Stimulated activated memory B cell treated with anti-CD40 and anti-IgM and Interleukin-4, amounts not matched to agents 10 μg/mL and 1 μg/mL and 100 μg/mL, for 72 hours (primary cell): ENCODE results near the gene SFXN3.

Experiments
- ATAC-seq: fragments of 150-1000 bp; cut with Tn5 transposase; 2 replicates; pipeline ENCODE4 v1.10.0; 2021
- H3K27ac Mint-ChIP-seq: one replicate; pipeline ENCODE4 v1.8.0; 2022; ENCODE audit warnings: mild to moderate bottlenecking, mixed read lengths
- H3K27me3 Mint-ChIP-seq: one replicate; pipeline ENCODE4 v1.8.0; 2022; ENCODE audit warnings: mixed read lengths
- H3K36me3 Mint-ChIP-seq: one replicate; pipeline ENCODE4 v1.8.0; 2022; ENCODE audit warnings: mixed read lengths
- H3K4me1 Mint-ChIP-seq: one replicate; pipeline ENCODE4 v1.8.0; 2022; ENCODE audit warnings: mixed read lengths
- H3K4me3 Mint-ChIP-seq: one replicate; pipeline ENCODE4 v1.8.0; 2022; ENCODE audit warnings: mild to moderate bottlenecking, moderate library complexity, mixed read lengths
- H3K9me3 Mint-ChIP-seq: one replicate; pipeline ENCODE4 v1.8.0; 2022; ENCODE audit warnings: mixed read lengths

SFXN3 gene

GRCh38 chr10:101031128-101031795 lies at the start of gene SFXN3, which contains the start of gene PDZD7:
Gene SFXN3 (plus strand): TSS chr10:101031234. CDS start chr10:101034695, 3,461 bp downstream.
Gene PDZD7 (minus strand): TSS chr10:101031129. CDS start chr10:101030219, 910 bp downstream.
- Mint-ChIP-seq H3K4me3 (peak within 1 kb of the TSS; percentile 90), H3K4me1 (peaks cover 23% of the 10 kb centered on the region), H3K27ac (peak within 1 kb of the TSS; percentile 63), H3K36me3 (peaks cover 5% of the 10 kb centered on the region), H3K27me3 (peaks cover 33% of the 10 kb centered on the region), H3K9me3 (no peaks in the 10 kb centered on the region)
- ATAC-seq: peak; percentile 95

DNA sequence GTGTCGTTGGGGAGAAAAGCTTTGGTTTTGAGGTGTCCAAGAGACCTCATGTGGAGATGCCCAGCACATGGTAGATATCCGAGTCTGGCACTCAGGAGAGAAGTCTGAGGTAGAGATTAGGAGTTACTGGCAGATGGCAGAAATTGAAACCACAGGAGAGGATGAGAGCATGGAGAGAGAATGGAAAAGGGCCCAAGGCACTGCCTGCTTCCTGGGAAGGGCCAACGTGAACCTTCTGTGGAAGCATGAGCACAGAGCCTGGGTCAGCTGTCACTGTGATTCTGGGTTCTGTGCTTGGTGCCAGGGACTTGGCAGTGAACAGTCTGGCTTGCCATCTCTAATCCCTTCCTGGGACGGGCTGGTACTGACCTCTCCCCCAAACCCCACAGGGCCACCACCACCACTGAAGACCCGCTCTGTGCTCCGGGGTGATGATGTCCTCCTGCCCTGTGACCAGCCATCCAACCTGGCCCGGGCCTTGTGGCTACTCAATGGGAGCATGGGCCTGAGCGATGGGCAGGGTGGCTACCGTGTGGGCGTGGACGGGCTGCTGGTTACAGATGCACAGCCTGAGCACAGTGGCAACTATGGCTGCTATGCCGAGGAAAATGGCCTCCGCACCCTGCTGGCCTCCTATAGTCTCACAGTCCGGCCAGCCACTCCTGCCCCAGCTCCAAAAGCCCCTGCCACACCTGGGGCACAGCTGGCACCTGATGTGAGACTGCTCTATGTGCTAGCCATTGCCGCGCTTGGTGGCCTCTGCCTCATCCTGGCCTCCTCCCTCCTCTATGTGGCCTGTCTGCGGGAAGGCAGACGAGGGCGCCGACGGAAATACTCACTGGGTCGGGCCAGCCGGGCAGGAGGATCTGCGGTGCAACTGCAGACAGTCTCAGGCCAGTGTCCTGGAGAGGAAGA lies 47.9 kb upstream of the SFXN3 start:
- Mint-ChIP-seq H3K27me3 (no peaks in the 10 kb centered on the region), H3K4me1 (peaks cover 29% of the 10 kb centered on the region), H3K36me3 (peaks cover 52% of the 10 kb centered on the region), H3K9me3 (no peaks in the 10 kb centered on the region), H3K4me3 (no peak overlapping the region), H3K27ac (no peak overlapping the region)
- ATAC-seq: no peak

DNA sequence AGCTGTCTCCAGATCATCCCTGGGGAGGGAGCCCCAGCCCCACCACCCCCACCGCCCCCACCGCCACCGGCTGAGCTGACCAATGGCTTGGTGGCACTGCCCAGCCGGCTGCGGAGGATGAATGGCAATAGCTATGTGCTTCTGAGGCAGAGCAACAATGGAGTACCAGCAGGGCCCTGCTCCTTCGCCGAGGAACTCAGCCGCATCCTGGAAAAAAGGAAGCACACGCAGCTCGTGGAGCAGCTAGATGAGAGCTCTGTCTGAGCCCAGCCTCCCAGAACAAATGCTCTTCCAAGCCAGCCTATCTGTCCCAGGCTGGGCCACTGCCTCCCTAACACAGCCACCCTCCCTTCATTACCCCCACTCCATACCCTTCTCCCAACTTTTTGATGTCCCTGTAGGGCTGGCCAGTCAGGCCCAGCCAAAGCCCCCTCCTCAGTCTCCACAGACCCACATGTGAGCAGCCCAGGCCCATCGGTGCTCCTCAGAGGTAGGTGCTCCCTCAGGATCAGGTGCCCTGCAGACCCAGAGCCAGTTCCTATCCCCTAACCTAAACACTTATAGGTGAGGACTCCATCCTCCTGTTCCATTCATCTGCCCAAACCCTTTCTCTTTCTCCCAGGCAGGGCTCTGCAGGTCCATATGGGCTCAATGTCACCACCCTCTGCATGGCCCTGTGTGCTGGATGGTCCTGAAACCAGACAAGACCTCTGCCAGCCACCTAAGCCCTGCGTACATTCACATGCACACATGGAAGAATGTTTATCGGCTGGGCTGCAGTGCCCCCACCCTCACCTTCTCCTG lies 47.0 kb upstream of the SFXN3 start:
- Mint-ChIP-seq H3K4me3 (no peak overlapping the region), H3K9me3 (no peaks in the 10 kb centered on the region), H3K27me3 (no peaks in the 10 kb centered on the region), H3K36me3 (peaks cover 50% of the 10 kb centered on the region), H3K27ac (no peak overlapping the region), H3K4me1 (peaks cover 29% of the 10 kb centered on the region)
- no peak for ATAC-seq

- no peak overlapping the region for H3K27ac Mint-ChIP-seq
- no peaks in the 10 kb centered on the region for H3K27me3 Mint-ChIP-seq
- ATAC-seq: no peak
- H3K9me3 Mint-ChIP-seq: no peaks in the 10 kb centered on the region
- peaks cover 48% of the 10 kb centered on the region for H3K36me3 Mint-ChIP-seq
- H3K4me3 Mint-ChIP-seq: no peak overlapping the region
- H3K4me1 Mint-ChIP-seq: peaks cover 29% of the 10 kb centered on the region
Measured at GRCh38 chr10:100984672-100985177, 46.3 kb upstream of the SFXN3 start.

- ATAC-seq: no peak
- peaks cover 46% of the 10 kb centered on the region for H3K36me3 Mint-ChIP-seq
- peaks cover 31% of the 10 kb centered on the region for H3K4me1 Mint-ChIP-seq
- no peak overlapping the region for H3K4me3 Mint-ChIP-seq
- no peak overlapping the region for H3K27ac Mint-ChIP-seq
- H3K27me3 Mint-ChIP-seq: no peaks in the 10 kb centered on the region
- H3K9me3 Mint-ChIP-seq: no peaks in the 10 kb centered on the region
Measured at GRCh38 chr10:100985336-100985735, 45.7 kb upstream of the SFXN3 start.

DNA sequence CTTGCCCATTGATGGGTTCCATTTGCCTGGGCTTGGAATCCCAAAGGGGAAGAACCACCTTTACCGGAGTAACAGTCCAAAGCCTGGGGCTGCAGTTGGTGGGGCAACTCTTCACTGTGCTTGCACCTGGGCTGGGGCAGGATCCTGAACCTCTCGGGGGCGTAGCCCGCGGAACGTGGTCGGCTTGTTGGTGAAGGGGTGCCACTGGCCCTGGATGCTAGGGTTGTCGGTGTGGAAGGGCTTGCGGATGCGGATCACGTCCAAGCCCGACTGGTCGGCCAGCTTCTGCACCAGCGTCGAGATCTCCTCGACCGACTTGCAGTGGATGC lies 44.4 kb upstream of the SFXN3 start:
- peak overlapping the region; percentile 92 for H3K4me3 Mint-ChIP-seq
- H3K27ac Mint-ChIP-seq: peak overlapping the region; percentile 87
- no peaks in the 10 kb centered on the region for H3K9me3 Mint-ChIP-seq
- no peak for ATAC-seq
- H3K4me1 Mint-ChIP-seq: peaks cover 41% of the 10 kb centered on the region
- no peaks in the 10 kb centered on the region for H3K27me3 Mint-ChIP-seq
- H3K36me3 Mint-ChIP-seq: peaks cover 49% of the 10 kb centered on the region

DNA sequence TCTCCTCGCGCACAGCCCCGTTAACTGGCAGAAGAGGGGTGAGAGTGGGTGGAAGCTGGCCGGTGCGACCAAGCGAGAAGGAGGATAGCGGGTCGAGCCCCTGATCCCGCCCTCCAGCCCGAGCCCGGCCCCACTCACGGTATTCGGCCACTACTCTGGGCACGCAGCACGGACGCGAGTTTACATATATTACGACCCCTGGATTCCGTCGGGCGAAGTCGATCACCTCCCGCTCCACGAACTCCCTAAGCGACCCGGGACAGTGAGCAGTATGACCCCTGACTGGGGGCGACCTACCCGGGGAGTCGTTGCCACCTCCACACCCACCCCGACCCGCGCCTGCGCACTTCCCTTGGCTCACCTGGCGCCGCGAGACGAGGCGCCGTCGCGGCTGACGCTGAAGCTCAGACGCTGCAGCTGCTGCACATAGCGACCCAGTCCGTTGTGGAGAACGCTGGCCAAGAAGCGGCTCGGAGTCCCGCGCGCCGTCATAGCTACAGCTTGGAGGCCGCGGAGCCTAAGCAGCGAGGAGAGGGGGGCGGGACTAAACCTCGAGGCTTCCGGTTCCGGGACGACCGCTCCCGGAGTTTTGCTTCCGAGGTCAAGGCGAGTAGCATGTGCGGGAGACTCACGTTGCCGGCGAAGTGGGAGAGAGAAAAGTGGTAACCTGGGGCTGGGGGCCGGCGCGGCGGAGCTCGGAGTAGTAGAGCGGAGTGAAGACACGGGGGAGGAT lies 43.9 kb upstream of the SFXN3 start, which contains the start of the genes MRPL43 and TWNK:
TSS of gene MRPL43 (minus strand) at position 546 of the 733 bp plus-strand sequence. CDS start at position 492, 54 bp downstream.
TSS of gene TWNK (plus strand) at position 592 of the 733 bp plus-strand sequence. CDS start 668 bp downstream, outside the sequence.
- Mint-ChIP-seq H3K4me1 (peaks cover 41% of the 10 kb centered on the region), H3K36me3 (peaks cover 46% of the 10 kb centered on the region), H3K4me3 (peak within 1 kb of the TSS; percentile 92), H3K27ac (peak within 1 kb of the TSS; percentile 87), H3K9me3 (no peaks in the 10 kb centered on the region), H3K27me3 (no peaks in the 10 kb centered on the region)
- peak; percentile 95 for ATAC-seq

GRCh38 chr10:100987685-100988049 lies 43.4 kb upstream of the SFXN3 start:
- H3K36me3 Mint-ChIP-seq: peaks cover 40% of the 10 kb centered on the region
- no peak for ATAC-seq
- peaks cover 41% of the 10 kb centered on the region for H3K4me1 Mint-ChIP-seq
- no peaks in the 10 kb centered on the region for H3K9me3 Mint-ChIP-seq
- no peaks in the 10 kb centered on the region for H3K27me3 Mint-ChIP-seq
- H3K27ac Mint-ChIP-seq: peak overlapping the region; percentile 87
- H3K4me3 Mint-ChIP-seq: peak overlapping the region; percentile 92

GRCh38 chr10:100988166-100988565 lies 42.9 kb upstream of the SFXN3 start:
- Mint-ChIP-seq H3K27ac (peak overlapping the region; percentile 87), H3K9me3 (no peaks in the 10 kb centered on the region), H3K4me1 (peaks cover 41% of the 10 kb centered on the region), H3K4me3 (peak overlapping the region; percentile 92), H3K36me3 (peaks cover 41% of the 10 kb centered on the region), H3K27me3 (no peaks in the 10 kb centered on the region)
- no peak for ATAC-seq

- H3K4me3 Mint-ChIP-seq: no peak overlapping the region
- no peaks in the 10 kb centered on the region for H3K9me3 Mint-ChIP-seq
- H3K36me3 Mint-ChIP-seq: peaks cover 40% of the 10 kb centered on the region
- H3K4me1 Mint-ChIP-seq: peaks cover 40% of the 10 kb centered on the region
- H3K27ac Mint-ChIP-seq: no peak overlapping the region
- no peak for ATAC-seq
- H3K27me3 Mint-ChIP-seq: no peaks in the 10 kb centered on the region
Measured at GRCh38 chr10:100989088-100989487, 41.9 kb upstream of the SFXN3 start.

DNA sequence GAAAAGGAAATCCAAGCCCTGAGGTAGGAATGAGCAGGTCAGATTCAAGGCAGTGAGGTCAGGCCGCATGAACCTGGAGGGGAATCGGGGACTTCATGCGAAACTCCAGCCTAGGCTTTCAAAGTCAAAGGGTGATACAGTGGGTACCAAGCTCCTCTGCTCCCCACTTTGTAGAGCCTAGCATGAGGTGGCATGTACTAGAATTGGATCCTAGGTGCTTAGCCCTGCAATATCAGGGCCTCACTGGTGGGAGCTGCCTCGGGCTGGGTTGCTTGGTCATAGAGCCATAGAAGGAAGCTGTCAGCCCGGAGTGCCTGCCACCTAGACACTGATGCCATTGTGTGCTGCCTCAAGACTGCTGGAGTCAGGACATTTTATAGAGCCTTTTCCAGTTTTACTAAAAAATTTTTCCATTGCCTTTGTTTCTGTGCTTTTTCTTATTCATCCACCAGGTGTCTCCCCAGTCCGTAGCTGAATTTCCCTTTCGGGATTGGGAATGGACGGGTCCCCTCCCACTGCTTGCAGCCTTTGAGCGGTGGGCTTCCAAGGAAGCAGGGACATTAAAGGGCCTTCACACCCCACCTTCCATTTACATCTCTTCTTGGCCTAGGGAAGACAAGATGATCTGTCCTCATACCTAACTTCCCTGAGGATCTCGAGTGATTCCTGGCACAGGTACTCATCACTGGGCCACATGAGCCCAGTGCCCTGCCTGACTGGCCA lies 36.9 kb upstream of the SFXN3 start:
- no peak for ATAC-seq
- H3K36me3 Mint-ChIP-seq: peaks cover 32% of the 10 kb centered on the region
- H3K27ac Mint-ChIP-seq: peak overlapping the region; percentile 63
- no peaks in the 10 kb centered on the region for H3K9me3 Mint-ChIP-seq
- peaks cover 32% of the 10 kb centered on the region for H3K4me1 Mint-ChIP-seq
- H3K4me3 Mint-ChIP-seq: no peak overlapping the region
- no peaks in the 10 kb centered on the region for H3K27me3 Mint-ChIP-seq

GRCh38 chr10:100995181-100995580 lies 35.9 kb upstream of the SFXN3 start:
- no peak for ATAC-seq
- Mint-ChIP-seq H3K4me3 (no peak overlapping the region), H3K4me1 (peaks cover 32% of the 10 kb centered on the region), H3K9me3 (no peaks in the 10 kb centered on the region), H3K27ac (peak overlapping the region; percentile 76), H3K27me3 (no peaks in the 10 kb centered on the region), H3K36me3 (peaks cover 32% of the 10 kb centered on the region)

DNA sequence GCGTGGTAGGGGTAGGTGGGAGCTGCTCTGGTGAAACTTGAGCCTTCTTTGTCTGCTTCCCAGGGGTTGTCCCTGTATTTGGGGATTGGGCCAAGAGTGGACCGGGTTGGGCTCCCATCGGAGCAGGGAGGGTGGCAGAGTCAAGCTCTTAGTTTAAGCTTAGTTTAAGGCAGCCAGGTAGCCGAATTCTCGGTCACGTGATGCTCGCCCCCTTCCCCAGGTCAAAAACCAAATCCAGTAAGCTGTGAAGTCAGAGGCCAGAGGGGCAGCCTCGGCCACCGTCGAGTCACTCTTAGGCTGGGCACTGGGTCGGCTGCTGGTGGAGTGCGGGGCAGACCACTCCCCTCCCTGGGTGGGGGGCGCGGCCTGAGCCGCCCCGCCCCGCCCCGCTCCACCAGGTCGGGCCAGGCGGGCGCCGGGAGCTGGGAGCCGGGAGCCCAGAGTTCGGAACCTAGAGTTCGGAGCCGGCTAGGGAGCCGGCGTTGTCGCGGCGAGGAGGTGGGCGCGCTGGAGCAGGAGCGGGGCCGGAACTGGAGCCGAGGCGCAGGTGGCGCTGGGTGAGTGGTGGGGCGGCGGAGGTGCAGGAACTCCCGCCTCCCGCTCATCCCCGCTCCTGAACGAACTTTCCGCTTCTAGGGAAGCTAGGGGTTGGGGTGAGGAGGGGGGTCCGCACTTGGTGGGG lies 34.2 kb upstream of the SFXN3 start:
- Mint-ChIP-seq H3K27me3 (no peaks in the 10 kb centered on the region), H3K36me3 (peaks cover 19% of the 10 kb centered on the region), H3K4me3 (peak overlapping the region; percentile 80), H3K27ac (peak overlapping the region; percentile 76), H3K4me1 (peaks cover 29% of the 10 kb centered on the region), H3K9me3 (no peaks in the 10 kb centered on the region)
- peak; percentile 46 for ATAC-seq
